Measurements from ENCODE around the gene FERMT1.
"Not testable (repeated sequence)": the region's sequence is repeated elsewhere in the genome, so short reads cannot be mapped to it uniquely, and the experiment has no call there.

The FERMT1 gene

DNA sequence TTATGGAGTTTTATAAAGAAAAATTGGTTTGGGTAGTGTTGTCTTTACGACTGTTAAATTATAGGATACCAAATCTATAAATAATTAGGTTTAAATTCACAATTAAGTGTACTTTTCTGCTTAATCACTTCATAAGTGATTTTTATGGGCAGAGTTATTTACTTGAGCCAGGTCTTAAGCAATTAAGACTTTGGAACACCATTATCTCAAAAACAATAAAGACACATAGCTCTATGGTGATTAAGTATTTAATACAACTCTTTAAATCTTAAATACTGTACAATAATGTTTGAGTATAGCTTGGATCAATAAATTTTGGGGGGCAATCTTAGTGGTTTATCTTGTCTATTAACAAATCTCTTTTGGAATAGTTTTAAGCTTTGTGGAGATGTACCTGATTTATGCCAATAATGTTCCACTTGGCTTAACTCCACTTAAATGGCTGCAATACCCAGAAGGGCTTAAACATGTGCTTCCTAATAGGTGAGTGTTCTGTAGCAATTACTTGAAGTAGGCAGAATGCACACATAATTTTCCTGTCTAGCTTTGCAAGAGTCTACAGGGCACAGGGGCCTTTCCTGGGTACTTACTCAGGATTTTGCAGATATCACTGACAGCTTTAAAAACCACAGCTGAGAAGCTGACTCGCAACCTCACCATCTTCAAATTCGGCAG is 7.5 kb downstream of the FERMT1 start:
- DNase-seq (ENCODE audit: low read depth in 1 of 2, low spot score in 1 of 2): no peak
- no peak for TF ChIP-seq POLR2AphosphoS5 (IDR thresholded peaks at IDR 0.05; ENCODE audit: low read depth)
- no peak for TF ChIP-seq REST (IDR thresholded peaks at IDR 0.05; ENCODE audit: insufficient replicate concordance, low read depth)
- no peak for TF ChIP-seq SPI1 (IDR thresholded peaks at IDR 0.05; ENCODE audit: borderline replicate concordance, low read depth)
- TF ChIP-seq, protein P1, sequence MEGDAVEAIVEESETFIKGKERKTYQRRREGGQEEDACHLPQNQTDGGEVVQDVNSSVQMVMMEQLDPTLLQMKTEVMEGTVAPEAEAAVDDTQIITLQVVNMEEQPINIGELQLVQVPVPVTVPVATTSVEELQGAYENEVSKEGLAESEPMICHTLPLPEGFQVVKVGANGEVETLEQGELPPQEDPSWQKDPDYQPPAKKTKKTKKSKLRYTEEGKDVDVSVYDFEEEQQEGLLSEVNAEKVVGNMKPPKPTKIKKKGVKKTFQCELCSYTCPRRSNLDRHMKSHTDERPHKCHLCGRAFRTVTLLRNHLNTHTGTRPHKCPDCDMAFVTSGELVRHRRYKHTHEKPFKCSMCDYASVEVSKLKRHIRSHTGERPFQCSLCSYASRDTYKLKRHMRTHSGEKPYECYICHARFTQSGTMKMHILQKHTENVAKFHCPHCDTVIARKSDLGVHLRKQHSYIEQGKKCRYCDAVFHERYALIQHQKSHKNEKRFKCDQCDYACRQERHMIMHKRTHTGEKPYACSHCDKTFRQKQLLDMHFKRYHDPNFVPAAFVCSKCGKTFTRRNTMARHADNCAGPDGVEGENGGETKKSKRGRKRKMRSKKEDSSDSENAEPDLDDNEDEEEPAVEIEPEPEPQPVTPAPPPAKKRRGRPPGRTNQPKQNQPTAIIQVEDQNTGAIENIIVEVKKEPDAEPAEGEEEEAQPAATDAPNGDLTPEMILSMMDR (IDR thresholded peaks at IDR 0.05; ENCODE audit: insufficient read depth, low read length): no peak
- TF ChIP-seq GABPA (IDR thresholded peaks at IDR 0.05; ENCODE audit: low read depth): no peak
- H3K27ac ChIP-seq (replicated peaks): no peak overlapping the region
- no peak overlapping the region for H3K4me3 ChIP-seq (replicated peaks; ENCODE audit: insufficient read depth, low read length)
- no peaks in the 10 kb centered on the region for H3K27me3 ChIP-seq (ENCODE audit: insufficient read depth, poor library complexity, severe bottlenecking)

DNA sequence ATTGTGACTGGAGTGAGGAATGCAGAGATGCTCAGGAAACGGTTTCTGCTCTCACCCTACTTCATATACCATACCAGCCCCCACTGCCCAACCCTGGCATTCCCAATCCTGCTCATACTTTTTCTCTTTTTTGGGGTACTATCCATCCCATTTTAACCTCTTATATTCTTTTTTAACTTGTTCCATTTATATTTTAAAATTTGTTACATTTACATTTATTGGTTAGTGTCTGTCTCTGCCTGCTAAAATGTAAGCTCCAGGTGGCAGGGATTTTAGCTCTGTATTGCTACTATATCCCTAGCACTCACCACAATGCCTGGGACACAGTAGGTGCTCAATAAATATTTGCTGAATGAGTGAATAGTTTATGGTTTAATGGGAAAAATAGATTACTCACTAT is 8.1 kb downstream of the FERMT1 start:
- Histone ChIP-seq H3K4me3 (replicated peaks; ENCODE audit: insufficient read depth, low read length) (no peak overlapping the region), H3K27me3 (ENCODE audit: insufficient read depth, poor library complexity, severe bottlenecking) (no peaks in the 10 kb centered on the region), H3K27ac (replicated peaks) (no peak overlapping the region)
- TF ChIP-seq, protein P1 (IDR thresholded peaks at IDR 0.05; ENCODE audit: insufficient read depth, low read length): no peak
- no peak for TF ChIP-seq SPI1 (IDR thresholded peaks at IDR 0.05; ENCODE audit: borderline replicate concordance, low read depth)
- no peak for TF ChIP-seq GABPA (IDR thresholded peaks at IDR 0.05; ENCODE audit: low read depth)
- TF ChIP-seq REST (IDR thresholded peaks at IDR 0.05; ENCODE audit: insufficient replicate concordance, low read depth): no peak
- TF ChIP-seq POLR2AphosphoS5 (IDR thresholded peaks at IDR 0.05; ENCODE audit: low read depth): no peak
- DNase-seq (ENCODE audit: low read depth in 1 of 2, low spot score in 1 of 2): no peak

DNA sequence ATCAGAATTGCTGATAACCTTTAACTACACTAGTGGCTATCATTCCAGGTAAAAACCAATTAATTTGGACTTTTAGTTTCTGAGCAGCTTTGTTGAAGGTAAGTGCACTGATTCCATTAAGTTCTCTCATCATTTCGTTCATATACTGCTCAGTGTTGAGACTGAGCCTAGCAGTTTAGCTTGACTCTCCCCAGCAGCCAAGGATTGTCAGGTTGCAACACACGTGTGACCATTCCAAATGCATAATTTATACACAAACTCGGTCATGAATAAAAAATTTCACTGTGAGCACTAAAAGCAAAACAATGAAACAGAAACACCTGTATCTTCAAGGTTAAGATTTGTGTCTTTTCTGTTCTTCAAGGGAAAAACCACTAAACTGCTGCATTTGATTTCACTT is 8.9 kb downstream of the FERMT1 start:
- no peak for DNase-seq (ENCODE audit: low read depth in 1 of 2, low spot score in 1 of 2)
- Histone ChIP-seq H3K4me3 (replicated peaks; ENCODE audit: insufficient read depth, low read length) (no peak overlapping the region), H3K27ac (replicated peaks) (no peak overlapping the region), H3K27me3 (ENCODE audit: insufficient read depth, poor library complexity, severe bottlenecking) (no peaks in the 10 kb centered on the region)
- TF ChIP-seq GABPA (IDR thresholded peaks at IDR 0.05; ENCODE audit: low read depth): no peak
- no peak for TF ChIP-seq POLR2AphosphoS5 (IDR thresholded peaks at IDR 0.05; ENCODE audit: low read depth)
- no peak for TF ChIP-seq REST (IDR thresholded peaks at IDR 0.05; ENCODE audit: insufficient replicate concordance, low read depth)
- no peak for TF ChIP-seq SPI1 (IDR thresholded peaks at IDR 0.05; ENCODE audit: borderline replicate concordance, low read depth)
- TF ChIP-seq, protein P1 (IDR thresholded peaks at IDR 0.05; ENCODE audit: insufficient read depth, low read length): no peak

DNA sequence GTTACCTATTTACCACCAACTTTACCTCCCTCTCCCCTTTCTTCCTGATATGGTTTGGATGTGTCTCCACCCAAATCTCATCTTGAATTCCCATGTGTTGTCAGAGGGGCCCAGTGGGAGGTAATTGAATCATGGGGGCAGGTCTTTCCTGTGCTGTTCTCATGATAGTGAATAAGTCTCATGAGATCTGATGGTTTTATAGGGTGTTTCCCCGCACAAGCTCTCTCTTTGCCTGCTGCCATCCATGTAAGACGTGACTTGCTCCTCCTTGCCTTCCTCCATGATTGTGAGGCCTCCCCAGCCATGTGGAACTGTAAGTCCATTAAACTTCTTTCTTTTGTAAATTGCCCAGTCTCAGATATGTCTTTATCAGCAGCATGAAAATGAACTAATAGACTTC is 9.9 kb downstream of the FERMT1 start:
- H3K27me3 ChIP-seq (ENCODE audit: insufficient read depth, poor library complexity, severe bottlenecking); H3K27ac ChIP-seq (replicated peaks); H3K4me3 ChIP-seq (replicated peaks; ENCODE audit: insufficient read depth, low read length); DNase-seq (ENCODE audit: low read depth in 1 of 2, low spot score in 1 of 2): not testable (repeated sequence)

Data from HL-60 (cell line).